GM10266 (cell line): ENCODE data around the gene PPP1R15B.
A peak's percentile ranks its signal among the peaks of the same experiment; 100 is the strongest.

Experiments used
- DNase-seq: peaks from one replicate; pipeline ENCODE4 v3.0.0; 2012; ENCODE audit errors: extremely low spot score
- CTCF ChIP-seq: IDR thresholded peaks from 2 replicates; pipeline ENCODE4 v1.5.1; 2012; ENCODE audit warnings: mild to moderate bottlenecking, low read depth; ENCODE audit not compliant: control insufficient read depth, insufficient read depth; ENCODE audit errors: missing control alignments

The PPP1R15B gene

GRCh38 chr1:204383163-204383904, 28.3 kb downstream of the PPP1R15B start:
- DNase-seq: no peak
- TF ChIP-seq CTCF: no peak

DNA sequence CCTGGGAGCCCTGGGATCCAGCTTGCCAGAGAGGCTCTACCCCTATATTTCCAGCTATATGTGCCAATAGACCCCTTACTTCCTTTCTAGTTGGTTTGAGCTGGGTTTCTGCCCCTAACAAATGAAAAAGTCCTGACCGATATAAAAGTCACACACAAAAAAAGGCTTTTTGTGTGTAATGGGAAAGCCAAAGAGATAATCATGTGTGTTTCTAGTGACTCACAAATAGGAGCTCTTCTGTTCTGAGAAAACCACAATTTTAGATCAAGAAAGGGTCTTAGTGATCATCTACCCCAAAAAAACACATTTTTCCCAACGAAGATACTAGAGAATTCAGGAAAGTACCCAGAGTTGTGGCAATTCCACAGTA, 28.9 kb downstream of the PPP1R15B start:
- TF ChIP-seq CTCF: no peak
- DNase-seq: no peak

DNA sequence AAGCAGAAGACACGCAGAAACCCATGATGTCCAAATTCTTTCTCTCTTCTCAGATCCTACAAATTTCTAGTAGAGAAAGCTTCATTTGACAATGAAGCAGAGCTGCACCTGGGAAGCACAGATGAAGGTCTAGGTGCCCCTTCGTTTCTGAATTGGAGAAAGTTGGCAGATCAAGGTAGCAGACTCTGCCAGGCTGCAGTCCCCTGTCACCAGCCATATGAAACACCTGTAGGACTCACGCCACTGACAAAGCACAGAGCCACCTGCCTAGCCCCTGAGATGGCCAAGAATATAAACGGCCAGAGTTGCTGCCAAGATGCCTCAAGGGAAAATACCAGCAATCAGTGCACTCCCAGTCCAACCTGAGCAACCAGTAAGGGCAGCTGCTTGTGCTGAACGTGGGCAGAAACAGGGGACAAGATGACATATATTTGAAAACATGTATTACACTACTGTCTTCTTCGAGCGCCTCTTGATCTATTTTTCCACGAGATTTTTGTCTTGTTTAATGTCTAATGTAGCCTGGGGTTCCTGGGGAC, 31.3 kb downstream of the PPP1R15B start:
- DNase-seq: no peak
- no peak for TF ChIP-seq CTCF

DNA sequence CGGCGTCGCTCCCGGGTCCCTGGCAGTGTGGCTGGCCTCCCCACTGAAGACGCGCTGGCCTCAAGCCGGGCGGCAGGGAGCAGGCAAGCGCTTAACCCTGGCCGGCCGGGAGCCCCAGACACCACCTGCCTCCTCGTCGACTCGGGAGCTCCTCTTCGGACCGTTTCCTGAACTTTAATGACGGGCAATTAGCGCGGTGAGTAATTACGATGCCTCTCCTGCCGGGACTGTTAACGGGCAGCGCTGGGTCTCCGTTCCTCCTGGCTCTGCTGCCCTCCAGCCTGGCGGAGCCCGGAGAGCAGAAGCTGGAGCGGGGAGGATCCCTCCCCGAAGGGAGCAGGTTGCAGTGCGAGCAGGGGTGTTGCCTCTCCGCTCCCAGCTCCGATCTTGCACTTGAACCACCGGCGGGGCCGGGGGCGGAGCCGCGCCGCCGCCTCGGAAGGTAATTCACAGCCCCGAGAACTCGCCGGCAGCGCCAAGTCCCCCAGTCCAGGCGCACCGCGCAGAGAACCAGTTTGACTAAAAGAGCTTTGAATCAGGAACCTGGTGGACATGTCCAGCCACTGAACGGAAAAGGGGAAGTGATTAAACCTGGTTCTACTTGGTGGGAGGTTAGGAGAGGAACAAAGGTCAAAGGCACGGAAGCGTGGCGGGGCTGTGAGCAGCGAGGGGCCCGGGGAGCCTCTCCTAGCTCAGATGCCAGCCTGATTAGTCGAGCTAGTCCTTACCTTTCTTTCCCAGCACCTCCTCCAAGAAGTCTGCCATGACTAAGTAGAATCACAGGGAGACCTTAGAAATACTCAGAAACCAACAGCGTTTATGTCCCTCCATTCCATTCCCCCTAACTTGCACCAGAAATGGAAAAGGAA, 33.6 kb downstream of the PPP1R15B start:
- no peak for TF ChIP-seq CTCF
- peak; percentile 46 for DNase-seq

DNA sequence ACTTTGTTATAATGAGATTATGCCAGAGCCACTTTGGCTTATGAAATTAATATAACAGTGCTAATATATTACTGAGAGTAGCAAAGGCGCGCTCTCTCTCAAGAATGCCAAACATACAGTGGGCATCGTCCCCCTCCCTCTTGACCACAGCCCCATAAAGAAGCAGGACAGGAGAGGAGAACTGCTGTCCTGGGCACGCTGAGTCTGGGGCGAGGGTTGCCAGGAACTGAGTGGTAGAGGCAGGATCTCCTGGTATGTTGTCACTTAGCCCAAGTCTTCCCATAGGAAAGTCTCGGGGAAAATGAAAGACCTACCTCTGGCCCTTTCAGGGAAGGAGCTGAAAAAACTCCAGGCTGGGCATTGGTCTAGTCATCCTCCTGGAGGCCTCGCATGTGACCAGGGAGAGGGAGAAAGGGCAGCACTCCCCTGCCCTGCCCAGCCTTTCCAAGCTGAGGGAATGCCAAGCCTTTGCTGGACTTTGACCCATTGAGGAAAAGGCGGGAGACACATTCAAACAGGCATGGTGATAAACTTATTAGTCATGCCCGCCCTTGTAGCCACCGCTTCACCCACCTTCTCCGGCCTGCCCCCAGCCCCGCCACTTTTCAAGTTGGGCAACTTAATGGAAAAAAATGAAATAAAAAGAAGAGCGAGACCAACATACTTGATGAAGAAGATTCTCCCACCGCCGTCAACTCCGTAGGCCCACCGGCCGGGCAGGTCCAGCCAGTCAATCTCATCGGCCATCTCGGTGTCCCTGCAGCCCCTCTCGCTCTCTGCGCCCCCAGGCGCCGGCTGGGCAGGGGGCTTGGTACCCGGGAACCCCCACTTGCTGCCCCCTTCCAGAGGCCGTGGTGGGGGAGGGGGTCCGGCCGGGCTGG, 34.5 kb downstream of the PPP1R15B start:
- DNase-seq: no peak
- TF ChIP-seq CTCF: no peak

GRCh38 chr1:204376465-204376864, 35.2 kb downstream of the PPP1R15B start:
- no peak for DNase-seq
- no peak for TF ChIP-seq CTCF
